C4-2B (cell line): ENCODE measurements around the gene SMARCA2.

ENCODE experiments used
- ZFX ChIP-seq: fragments of 450-650 bp; IDR thresholded peaks from 2 replicates; pipeline ENCODE4 v1.6.1; 2017
- TF ChIP-seq, protein P1 (sequence below): fragments of 450-650 bp; conservative IDR thresholded peaks from 2 replicates; pipeline ENCODE4 v1.5.1; 2017; ENCODE audit warnings: mild to moderate bottlenecking

DNA sequence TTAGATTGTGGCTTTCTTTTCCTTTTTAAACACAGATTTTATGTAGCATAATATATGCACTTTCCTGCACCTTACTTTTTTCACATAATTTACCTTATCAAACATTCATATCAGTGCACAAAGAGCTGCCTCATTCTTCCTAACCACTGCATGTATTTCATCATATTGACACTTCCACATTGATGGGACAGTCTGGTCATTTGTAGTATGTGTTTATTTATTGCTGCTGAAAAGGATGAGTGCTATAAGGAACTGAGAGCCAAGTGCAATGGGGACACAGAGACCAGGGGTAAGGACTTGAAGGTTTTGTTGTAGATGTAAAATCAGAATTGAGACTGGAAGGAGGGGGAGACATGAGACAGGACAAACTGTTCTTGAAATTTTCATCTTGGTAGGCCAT, 193.8 kb downstream of the SMARCA2 start:
- TF ChIP-seq, protein P1, sequence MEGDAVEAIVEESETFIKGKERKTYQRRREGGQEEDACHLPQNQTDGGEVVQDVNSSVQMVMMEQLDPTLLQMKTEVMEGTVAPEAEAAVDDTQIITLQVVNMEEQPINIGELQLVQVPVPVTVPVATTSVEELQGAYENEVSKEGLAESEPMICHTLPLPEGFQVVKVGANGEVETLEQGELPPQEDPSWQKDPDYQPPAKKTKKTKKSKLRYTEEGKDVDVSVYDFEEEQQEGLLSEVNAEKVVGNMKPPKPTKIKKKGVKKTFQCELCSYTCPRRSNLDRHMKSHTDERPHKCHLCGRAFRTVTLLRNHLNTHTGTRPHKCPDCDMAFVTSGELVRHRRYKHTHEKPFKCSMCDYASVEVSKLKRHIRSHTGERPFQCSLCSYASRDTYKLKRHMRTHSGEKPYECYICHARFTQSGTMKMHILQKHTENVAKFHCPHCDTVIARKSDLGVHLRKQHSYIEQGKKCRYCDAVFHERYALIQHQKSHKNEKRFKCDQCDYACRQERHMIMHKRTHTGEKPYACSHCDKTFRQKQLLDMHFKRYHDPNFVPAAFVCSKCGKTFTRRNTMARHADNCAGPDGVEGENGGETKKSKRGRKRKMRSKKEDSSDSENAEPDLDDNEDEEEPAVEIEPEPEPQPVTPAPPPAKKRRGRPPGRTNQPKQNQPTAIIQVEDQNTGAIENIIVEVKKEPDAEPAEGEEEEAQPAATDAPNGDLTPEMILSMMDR = no peak
- no peak for TF ChIP-seq ZFX
